ENCODE results near the gene NSMCE3. TPM values are rescaled to one million over a fixed set of nuclear protein-coding genes. Genes with fewer than 3 reads are reported as not detected.

Gene NSMCE3
- total RNA-seq, 2 experiments from 2014 or later = 46.1 to 46.9 TPM

DNA sequence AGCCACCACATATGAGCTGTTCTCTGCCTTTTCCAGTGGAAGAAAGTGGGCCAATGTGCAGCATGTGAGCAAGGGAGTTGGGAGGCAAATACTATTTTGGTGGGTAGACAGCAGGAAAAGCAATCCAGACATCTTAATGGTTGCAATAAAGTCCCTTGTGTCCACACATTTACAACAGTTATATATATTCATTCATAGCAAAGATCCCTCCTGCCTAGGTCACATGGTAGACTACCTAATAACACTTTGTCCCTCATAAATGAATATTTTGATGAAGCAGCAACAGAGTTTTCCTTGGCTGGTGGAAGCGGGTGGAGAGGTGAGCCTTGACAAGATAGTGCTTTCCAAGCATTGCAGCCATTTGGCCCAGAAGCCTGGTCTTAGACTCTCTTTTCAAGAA lies 6.2 kb upstream of the NSMCE3 start:
- intact Hi-C loops (cut with DNase I, micrococcal nuclease) = loop anchor here in 1 of 2 experiments (5.0 to 10.0 kb wide), 3 partner anchors 39 to 1171 kb away; no protein-coding TSS in a partner anchor
- ATAC-seq (ENCODE audit: poor library complexity) (no peak), DNase-seq (no peak)
- Mint-ChIP-seq H3K9me3 (no peaks in the 10 kb centered on the region), H3K27me3 (peaks cover 9% of the 10 kb centered on the region), H3K4me1 (ENCODE audit: low read depth) (peaks cover 10% of the 10 kb centered on the region), H3K36me3 (ENCODE audit: low read depth) (peaks cover 1% of the 10 kb centered on the region), H3K27ac (no peak overlapping the region), H3K4me3 (no peak overlapping the region)
- H3K27me3 ChIP-seq (ENCODE audit: control insufficient read depth in 1 of 2, insufficient read depth in 2 of 2, low read length in 2 of 2) = peaks cover 0 to 3% of the 10 kb centered on the region in 2 experiments
- H3K4me3 ChIP-seq (ENCODE audit: low read length) = no peak overlapping the region
- no peak overlapping the region for H3K27ac ChIP-seq (ENCODE audit: low read depth in 1 of 2, low read length in 2 of 2)
- no peaks in the 10 kb centered on the region for H3K36me3 ChIP-seq (ENCODE audit: insufficient read depth, low read length)
- H3K4me1 ChIP-seq (ENCODE audit: insufficient read depth, low read length) = no peaks in the 10 kb centered on the region
- H3K9me3 ChIP-seq (ENCODE audit: control insufficient read depth in 1 of 2, insufficient read depth in 1 of 2, low read length in 2 of 2) = no peaks in the 10 kb centered on the region
- ChIA-PET POLR2A (no interaction called here), CTCF (no interaction called here)
- TF ChIP-seq, protein P1, sequence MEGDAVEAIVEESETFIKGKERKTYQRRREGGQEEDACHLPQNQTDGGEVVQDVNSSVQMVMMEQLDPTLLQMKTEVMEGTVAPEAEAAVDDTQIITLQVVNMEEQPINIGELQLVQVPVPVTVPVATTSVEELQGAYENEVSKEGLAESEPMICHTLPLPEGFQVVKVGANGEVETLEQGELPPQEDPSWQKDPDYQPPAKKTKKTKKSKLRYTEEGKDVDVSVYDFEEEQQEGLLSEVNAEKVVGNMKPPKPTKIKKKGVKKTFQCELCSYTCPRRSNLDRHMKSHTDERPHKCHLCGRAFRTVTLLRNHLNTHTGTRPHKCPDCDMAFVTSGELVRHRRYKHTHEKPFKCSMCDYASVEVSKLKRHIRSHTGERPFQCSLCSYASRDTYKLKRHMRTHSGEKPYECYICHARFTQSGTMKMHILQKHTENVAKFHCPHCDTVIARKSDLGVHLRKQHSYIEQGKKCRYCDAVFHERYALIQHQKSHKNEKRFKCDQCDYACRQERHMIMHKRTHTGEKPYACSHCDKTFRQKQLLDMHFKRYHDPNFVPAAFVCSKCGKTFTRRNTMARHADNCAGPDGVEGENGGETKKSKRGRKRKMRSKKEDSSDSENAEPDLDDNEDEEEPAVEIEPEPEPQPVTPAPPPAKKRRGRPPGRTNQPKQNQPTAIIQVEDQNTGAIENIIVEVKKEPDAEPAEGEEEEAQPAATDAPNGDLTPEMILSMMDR (IDR thresholded peaks at IDR 0.05) = no peak

DNA sequence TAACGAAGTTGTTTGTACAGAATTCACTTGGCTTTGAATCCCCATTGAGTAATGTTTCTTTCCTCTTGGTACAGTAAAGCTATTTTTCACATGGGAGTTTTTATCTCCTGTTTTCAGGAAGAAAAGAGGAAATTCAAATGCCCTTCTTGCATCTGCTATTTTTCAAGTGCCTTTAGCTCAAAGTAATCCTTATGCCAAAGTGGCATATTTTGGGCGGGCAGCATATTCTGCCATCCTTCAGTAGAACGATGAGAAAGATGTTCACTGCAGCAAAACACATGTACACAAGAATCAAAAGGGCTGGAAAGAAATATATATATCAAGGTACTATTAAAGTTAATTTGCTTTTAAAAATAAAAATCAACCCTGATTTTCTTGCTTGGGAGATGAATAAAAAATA lies 5.3 kb upstream of the NSMCE3 start:
- no peaks in the 10 kb centered on the region for H3K4me1 ChIP-seq (ENCODE audit: insufficient read depth, low read length)
- Mint-ChIP-seq H3K36me3 (ENCODE audit: low read depth) (peaks cover 10% of the 10 kb centered on the region), H3K27me3 (peaks cover 2% of the 10 kb centered on the region), H3K9me3 (no peaks in the 10 kb centered on the region), H3K4me3 (no peak overlapping the region), H3K4me1 (ENCODE audit: low read depth) (peaks cover 19% of the 10 kb centered on the region), H3K27ac (no peak overlapping the region)
- ChIA-PET POLR2A (no interaction called here), CTCF (no interaction called here)
- no peaks in the 10 kb centered on the region for H3K9me3 ChIP-seq (ENCODE audit: control insufficient read depth in 1 of 2, insufficient read depth in 1 of 2, low read length in 2 of 2)
- DNase-seq (no peak), ATAC-seq (ENCODE audit: poor library complexity) (no peak)
- no peak overlapping the region for H3K27ac ChIP-seq (ENCODE audit: low read depth in 1 of 2, low read length in 2 of 2)
- intact Hi-C loops (cut with DNase I, micrococcal nuclease) = loop anchor here in 1 of 2 experiments (5.0 to 10.0 kb wide), 3 partner anchors 38 to 1170 kb away; no protein-coding TSS in a partner anchor
- TF ChIP-seq, protein P1 (IDR thresholded peaks at IDR 0.05) = no peak
- H3K27me3 ChIP-seq (ENCODE audit: control insufficient read depth in 1 of 2, insufficient read depth in 2 of 2, low read length in 2 of 2) = peaks cover 0 to 3% of the 10 kb centered on the region in 2 experiments
- H3K4me3 ChIP-seq (ENCODE audit: low read length) = no peak overlapping the region
- no peaks in the 10 kb centered on the region for H3K36me3 ChIP-seq (ENCODE audit: insufficient read depth, low read length)

DNA sequence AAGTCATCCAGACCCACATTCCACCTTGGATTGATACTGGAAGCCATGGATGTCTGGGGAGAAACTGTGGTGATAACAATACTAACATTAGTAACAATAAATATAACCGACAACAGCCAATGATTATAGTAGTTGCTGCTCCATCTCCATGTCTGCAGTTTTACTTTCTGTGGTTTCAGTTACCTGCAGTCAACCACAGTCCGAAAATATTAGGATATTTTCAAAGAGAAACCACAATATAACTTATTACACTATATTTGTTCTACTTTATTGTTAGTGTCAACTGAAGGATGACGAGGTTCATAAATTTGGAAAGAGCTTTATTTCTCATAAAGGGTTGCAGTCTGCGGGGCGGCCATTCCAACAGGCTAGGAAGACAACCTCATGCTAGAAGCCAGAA lies 2.6 kb upstream of the NSMCE3 start:
- POLR2A ChIA-PET = no interaction called here
- H3K36me3 Mint-ChIP-seq (ENCODE audit: low read depth) = peaks cover 24% of the 10 kb centered on the region
- intact Hi-C loops (cut with DNase I, micrococcal nuclease) = loop anchor here in 1 of 2 experiments (10.0 kb wide), 2 partner anchors 257 to 1167 kb away; no protein-coding TSS in a partner anchor

More for the DNA sequence above, 2.6 kb upstream of the NSMCE3 start:
- H3K27me3 Mint-ChIP-seq = no peaks in the 10 kb centered on the region
- H3K4me3 ChIP-seq (ENCODE audit: low read length) = no peak overlapping the region
- TF ChIP-seq, protein P1 (IDR thresholded peaks at IDR 0.05) = no peak
- H3K27ac Mint-ChIP-seq = peak overlapping the region; percentile 97
- H3K4me1 ChIP-seq (ENCODE audit: insufficient read depth, low read length) = peaks cover 10% of the 10 kb centered on the region
- H3K9me3 Mint-ChIP-seq = no peaks in the 10 kb centered on the region
- H3K27me3 ChIP-seq (ENCODE audit: control insufficient read depth in 1 of 2, insufficient read depth in 2 of 2, low read length in 2 of 2) = no peaks in the 10 kb centered on the region
- no peak overlapping the region for H3K4me3 Mint-ChIP-seq
- H3K27ac ChIP-seq (ENCODE audit: low read depth in 1 of 2, low read length in 2 of 2) = no peak overlapping the region
- CTCF ChIA-PET = no interaction called here
- no peaks in the 10 kb centered on the region for H3K9me3 ChIP-seq (ENCODE audit: control insufficient read depth in 1 of 2, insufficient read depth in 1 of 2, low read length in 2 of 2)
- H3K36me3 ChIP-seq (ENCODE audit: insufficient read depth, low read length) = no peaks in the 10 kb centered on the region
- DNase-seq (no peak), ATAC-seq (ENCODE audit: poor library complexity) (no peak)
- H3K4me1 Mint-ChIP-seq (ENCODE audit: low read depth) = peaks cover 41% of the 10 kb centered on the region

All from CD4-positive, alpha-beta T cell (primary cell).